Caco-2 (cell line): ENCODE results near the gene PA2G4. TPM values are rescaled to one million over a fixed set of nuclear protein-coding genes. Genes with fewer than 3 reads are reported as not detected.
"Not testable (repeated sequence)": the region's sequence is repeated elsewhere in the genome, so short reads cannot be mapped to it uniquely, and the experiment has no call there.

Source experiments
- BruUV-seq: library from RNA; stranded (reverse); fragments of 400-500 nt; replicated peaks from 2 replicates; lab custom pipeline; 2021; lab: Mats Ljungman, UMichigan
- CTCF ChIA-PET: fragments of 300-600 bp; sonication (Branson Sonifier 250); formaldehyde crosslinking; loops from one replicate; lab custom pipeline; 2022; ENCODE audit warnings: antibody characterized with exemption; lab: Charles Lee
- POLR2A ChIA-PET: fragments of 300-600 bp; sonication (Branson Sonifier 250); formaldehyde crosslinking; loops from one replicate; lab custom pipeline; 2022; ENCODE audit warnings: antibody characterized with exemption; lab: Charles Lee
- DNase-seq, 2 experiments: peaks; one replicate each; pipeline versions ENCODE4 v3.0.0 to v3.0.0-alpha.2; 2020 to 2022
- H3K27me3 ChIP-seq: replicated peaks from 2 replicates; pipeline ENCODE4 v1.6.0; 2011; ENCODE audit warnings: low read length; ENCODE audit not compliant: control insufficient read depth, insufficient read depth
- H3K36me3 ChIP-seq: 2 replicates; pipeline ENCODE4 v1.5.1; 2011; ENCODE audit warnings: low read length; ENCODE audit not compliant: control insufficient read depth, insufficient read depth
- H3K4me1 ChIP-seq: fragments of 250-450 bp; sonication (Bioruptor Pico); 2 replicates; pipeline ENCODE4 v1.5.1; 2020; ENCODE audit warnings: mild to moderate bottlenecking
- H3K4me3 ChIP-seq: 2 replicates; pipeline ENCODE4 v1.5.1; 2011; ENCODE audit warnings: low read depth, mild to moderate bottlenecking, control low read depth, low read length
- H3K9me3 ChIP-seq: fragments of 250-450 bp; sonication (Bioruptor Pico); 2 replicates; pipeline ENCODE4 v1.5.1; 2020; ENCODE audit warnings: mild to moderate bottlenecking, moderate library complexity
- H3K27ac Mint-ChIP-seq: one replicate; pipeline ENCODE4 v1.8.0; 2022; ENCODE audit warnings: mixed read lengths; ENCODE audit not compliant: unreplicated experiment
- H3K27me3 Mint-ChIP-seq: one replicate; pipeline ENCODE4 v1.8.0; 2022; ENCODE audit warnings: mixed read lengths; ENCODE audit not compliant: insufficient read depth, unreplicated experiment
- H3K36me3 Mint-ChIP-seq: one replicate; pipeline ENCODE4 v1.8.0; 2022; ENCODE audit warnings: mild to moderate bottlenecking, mixed read lengths; ENCODE audit not compliant: insufficient read depth, unreplicated experiment
- H3K4me1 Mint-ChIP-seq: one replicate; pipeline ENCODE4 v1.8.0; 2022; ENCODE audit warnings: low read depth, mixed read lengths; ENCODE audit not compliant: unreplicated experiment
- H3K4me3 Mint-ChIP-seq: one replicate; pipeline ENCODE4 v1.8.0; 2022; ENCODE audit warnings: mild to moderate bottlenecking, moderate library complexity, mixed read lengths; ENCODE audit not compliant: unreplicated experiment
- H3K9me3 Mint-ChIP-seq: one replicate; pipeline ENCODE4 v1.8.0; 2022; ENCODE audit warnings: mixed read lengths; ENCODE audit not compliant: unreplicated experiment
- CTCF ChIP-seq, 2 experiments: fragments of 200-600 bp in 1 of 2; IDR thresholded peaks; 1 replicate in 1 of 2; 2 replicates in 1 of 2; pipeline versions ENCODE4 v1.5.1 to v1.8.0; 2011 to 2022; ENCODE audit warnings: antibody characterized with exemption in 1 of 2, control low read depth in 1 of 2, inconsistent platforms in 1 of 2, low read depth in 1 of 2, low read length in 1 of 2, mild to moderate bottlenecking in 1 of 2, moderate library complexity in 1 of 2; ENCODE audit not compliant: insufficient read depth in 1 of 2, severe bottlenecking in 1 of 2, unreplicated experiment in 1 of 2
- intact Hi-C: fragments of 100-400 bp; cut with micrococcal nuclease; formaldehyde crosslinking; loops from one replicate; pipeline ENCODE4 v1.10.0; 2022; ENCODE audit not compliant: unreplicated experiment
- total RNA-seq: library from RNA; stranded (reverse); gene quantifications from 2 replicates; pipeline ENCODE4 v1.2.3, GENCODE V29; 2022

The PA2G4 gene
- total RNA-seq, 1 experiment from 2014 or later = 178 TPM

GRCh38 chr12:56062996-56063395 lies 41.4 kb upstream of the PA2G4 start:
- no peak for TF ChIP-seq CTCF (IDR thresholded peaks at IDR 0.05; ENCODE audit: insufficient read depth in 1 of 2, low read depth in 1 of 2, low read length in 1 of 2, severe bottlenecking in 1 of 2, unreplicated experiment in 1 of 2)
- Mint-ChIP-seq H3K9me3 (no peaks in the 10 kb centered on the region), H3K4me3 (no peak overlapping the region), H3K27ac (no peak overlapping the region), H3K27me3 (no peaks in the 10 kb centered on the region), H3K36me3 (no peaks in the 10 kb centered on the region), H3K4me1 (no peaks in the 10 kb centered on the region)
- ChIA-PET CTCF (no interaction called here), POLR2A (no interaction called here)
- no peaks in the 10 kb centered on the region for H3K36me3 ChIP-seq
- intact Hi-C loops = no loop called here
- H3K27me3 ChIP-seq = no peaks in the 10 kb centered on the region
- DNase-seq = no peak
- H3K4me3 ChIP-seq = no peak overlapping the region
- no peaks in the 10 kb centered on the region for H3K9me3 ChIP-seq
- BruUV-seq = no TSS peak
- no peaks in the 10 kb centered on the region; the same call in 1 of the 2 replicates for H3K4me1 ChIP-seq

- BruUV-seq = no TSS peak
- CTCF ChIA-PET = no interaction called here
- POLR2A ChIA-PET = no interaction called here
- Histone ChIP-seq H3K9me3 (no peaks in the 10 kb centered on the region), H3K27me3 (no peaks in the 10 kb centered on the region), H3K4me3 (no peak overlapping the region), H3K4me1 (0 out of 2 replicates have a peak, but pooled peaks cover 3% of the 10 kb centered on the region), H3K36me3 (no peaks in the 10 kb centered on the region)
- Mint-ChIP-seq H3K4me1 (no peaks in the 10 kb centered on the region), H3K9me3 (no peaks in the 10 kb centered on the region), H3K27me3 (no peaks in the 10 kb centered on the region), H3K4me3 (no peak overlapping the region), H3K36me3 (no peaks in the 10 kb centered on the region), H3K27ac (no peak overlapping the region)
- intact Hi-C loops = no loop called here
- no peak for TF ChIP-seq CTCF (IDR thresholded peaks at IDR 0.05; ENCODE audit: insufficient read depth in 1 of 2, low read depth in 1 of 2, low read length in 1 of 2, severe bottlenecking in 1 of 2, unreplicated experiment in 1 of 2)
- no peak for DNase-seq
Observed at GRCh38 chr12:56071648-56072047, 32.7 kb upstream of the PA2G4 start.

DNA sequence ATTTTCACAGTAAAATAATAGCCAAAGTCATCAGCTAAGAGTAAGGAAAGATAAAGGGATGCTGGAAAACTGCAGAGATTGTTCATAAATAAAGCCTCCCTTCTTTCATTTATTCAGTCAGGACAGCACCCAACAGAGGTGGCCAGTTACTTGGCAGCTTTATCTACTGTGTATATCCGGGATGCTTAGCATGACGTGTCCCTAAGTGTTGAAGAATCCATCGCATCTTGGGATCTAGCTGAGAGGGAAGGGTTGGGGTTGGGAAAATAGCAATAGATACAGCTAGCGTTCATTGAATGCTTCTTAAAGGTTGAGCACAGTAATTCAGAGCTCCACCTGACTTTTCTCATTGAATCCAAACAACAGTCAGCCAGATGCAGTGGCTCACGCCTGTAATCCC lies 30.0 kb upstream of the PA2G4 start:
- TF ChIP-seq CTCF (IDR thresholded peaks at IDR 0.05; ENCODE audit: insufficient read depth in 1 of 2, low read depth in 1 of 2, low read length in 1 of 2, severe bottlenecking in 1 of 2, unreplicated experiment in 1 of 2) = no peak
- Histone ChIP-seq H3K9me3 (no peaks in the 10 kb centered on the region), H3K27me3 (no peaks in the 10 kb centered on the region), H3K4me3 (no peak overlapping the region), H3K36me3 (no peaks in the 10 kb centered on the region), H3K4me1 (peaks cover 7% of the 10 kb centered on the region)
- Mint-ChIP-seq H3K4me1 (no peaks in the 10 kb centered on the region), H3K27me3 (no peaks in the 10 kb centered on the region), H3K4me3 (no peak overlapping the region), H3K9me3 (no peaks in the 10 kb centered on the region), H3K36me3 (peaks cover 7% of the 10 kb centered on the region), H3K27ac (no peak overlapping the region)
- DNase-seq = no peak
- ChIA-PET POLR2A (no interaction called here), CTCF (no interaction called here)
- intact Hi-C loops = no loop called here
- no TSS peak for BruUV-seq

DNA sequence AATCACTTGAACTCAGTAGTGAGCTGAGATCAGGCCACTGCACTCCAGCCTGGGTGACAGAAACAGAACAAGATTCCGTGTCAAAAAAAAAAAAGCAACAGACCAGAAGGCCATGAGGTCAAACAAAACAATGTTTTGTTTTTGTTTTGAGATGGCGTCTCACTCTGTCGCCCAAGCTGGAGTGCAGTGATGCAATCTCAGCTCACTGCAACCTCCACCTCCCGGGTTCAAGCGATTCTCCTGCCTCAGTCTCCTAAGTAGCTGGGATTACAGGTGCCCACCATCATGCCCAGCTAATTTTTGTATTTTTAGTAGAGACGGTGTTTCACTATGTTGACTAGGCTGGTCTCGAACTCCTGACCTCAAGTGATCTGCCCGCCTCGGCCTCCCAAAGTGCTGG lies 26.4 kb upstream of the PA2G4 start:
- DNase-seq, intact Hi-C loops, H3K4me1 Mint-ChIP-seq, H3K36me3 ChIP-seq, H3K9me3 Mint-ChIP-seq, BruUV-seq, H3K27me3 Mint-ChIP-seq, H3K4me3 ChIP-seq, H3K9me3 ChIP-seq, H3K27ac Mint-ChIP-seq, H3K27me3 ChIP-seq: not testable (repeated sequence)
- H3K36me3 Mint-ChIP-seq = peaks cover 33% of the 10 kb centered on the region
- H3K4me3 Mint-ChIP-seq = peak overlapping the region; percentile 89
- H3K4me1 ChIP-seq = peaks cover 24% of the 10 kb centered on the region
- POLR2A ChIA-PET = interaction anchor here (0.6 to 0.7 kb wide), 2 partner anchors 50 to 1162 kb away, joined by 3 to 4 read pairs; partner anchors contain the start of gene ESYT1
- CTCF ChIA-PET = interaction anchor here (0.6 kb wide), 1 partner anchor 8 kb away, joined by 3 read pairs; no protein-coding TSS in a partner anchor
